H9 (cell line): ENCODE results near the gene UTS2R. TPM values are rescaled to one million over a fixed set of nuclear protein-coding genes. Genes with fewer than 3 reads are reported as not detected.
A peak's percentile ranks its signal among the peaks of the same experiment; 100 is the strongest.

ENCODE experiments used
- DNase-seq: peaks from one replicate; pipeline ENCODE4 v3.0.0-alpha.2; 2017
- H2AFZ ChIP-seq: one replicate; pipeline ENCODE4 v1.6.1; 2013; ENCODE audit warnings: mild to moderate bottlenecking, low read length, control low read depth, moderate library complexity
- H2AK5ac ChIP-seq: 2 replicates; pipeline ENCODE4 v1.6.1; 2013; ENCODE audit warnings: low read length, control low read depth, mixed read lengths; ENCODE audit not compliant: insufficient read length
- H2BK120ac ChIP-seq: one replicate; pipeline ENCODE4 v1.6.1; 2013; ENCODE audit warnings: low read depth, mild to moderate bottlenecking, low read length, control low read depth, inconsistent platforms; ENCODE audit not compliant: poor library complexity, severe bottlenecking
- H2BK12ac ChIP-seq: 2 replicates; pipeline ENCODE4 v1.6.1; 2013; ENCODE audit warnings: low read length, control low read depth, mixed read lengths, low read depth; ENCODE audit not compliant: insufficient read length
- H2BK15ac ChIP-seq: 2 replicates; pipeline ENCODE4 v1.6.1; 2013; ENCODE audit warnings: low read depth, low read length, control low read depth
- H2BK20ac ChIP-seq: one replicate; pipeline ENCODE4 v1.6.1; 2013; ENCODE audit warnings: low read depth, mild to moderate bottlenecking, low read length, control low read depth, inconsistent platforms; ENCODE audit not compliant: poor library complexity, severe bottlenecking
- H2BK5ac ChIP-seq: 2 replicates; pipeline ENCODE4 v1.6.1; 2013; ENCODE audit warnings: low read length, control low read depth, mixed read lengths; ENCODE audit not compliant: insufficient read length
- H3K14ac ChIP-seq: 2 replicates; pipeline ENCODE4 v1.6.1; 2013; ENCODE audit warnings: low read length, control low read depth; ENCODE audit not compliant: insufficient read depth
- H3K18ac ChIP-seq: 2 replicates; pipeline ENCODE4 v1.6.1; 2013; ENCODE audit warnings: low read depth, mild to moderate bottlenecking, mixed read lengths, low read length, control low read depth; ENCODE audit not compliant: insufficient read length
- H3K23ac ChIP-seq: 2 replicates; pipeline ENCODE4 v1.6.1; 2013; ENCODE audit warnings: low read length, control low read depth, mixed read lengths, low read depth; ENCODE audit not compliant: insufficient read length
- H3K23me2 ChIP-seq: 2 replicates; pipeline ENCODE4 v1.6.1; 2013; ENCODE audit warnings: low read depth, mild to moderate bottlenecking, mixed read lengths, low read length, control low read depth; ENCODE audit not compliant: insufficient read length, poor library complexity, severe bottlenecking
- H3K27ac ChIP-seq: 2 replicates; pipeline ENCODE4 v1.5.1; 2013; ENCODE audit warnings: low read length, control low read depth, mixed read lengths, low read depth; ENCODE audit not compliant: insufficient read length
- H3K27me3 ChIP-seq: 2 replicates; pipeline ENCODE4 v1.6.1; 2013; ENCODE audit warnings: low read length, control low read depth, inconsistent platforms; ENCODE audit not compliant: insufficient read depth
- H3K4ac ChIP-seq: 2 replicates; pipeline ENCODE4 v1.6.1; 2013; ENCODE audit warnings: low read depth, mild to moderate bottlenecking, control low read depth, inconsistent platforms, low read length, moderate library complexity
- H3K4me1 ChIP-seq: 2 replicates; pipeline ENCODE4 v1.6.1; 2013; ENCODE audit warnings: low read length, control low read depth, inconsistent platforms; ENCODE audit not compliant: insufficient read depth
- H3K4me2 ChIP-seq: 2 replicates; pipeline ENCODE4 v1.6.1; 2013; ENCODE audit warnings: low read length, control low read depth, mixed read lengths; ENCODE audit not compliant: insufficient read length, insufficient read depth
- H3K56ac ChIP-seq: 2 replicates; pipeline ENCODE4 v1.6.1; 2013; ENCODE audit warnings: low read depth, mild to moderate bottlenecking, mixed read lengths, low read length, control low read depth; ENCODE audit not compliant: insufficient read length
- H3K79me1 ChIP-seq: 2 replicates; pipeline ENCODE4 v1.6.1; 2013; ENCODE audit warnings: low read depth, mild to moderate bottlenecking, moderate library complexity, low read length, control low read depth, inconsistent platforms; ENCODE audit not compliant: insufficient read depth, poor library complexity, severe bottlenecking
- H3K79me2 ChIP-seq: 2 replicates; pipeline ENCODE4 v1.6.1; 2013; ENCODE audit warnings: low read length, control low read depth, inconsistent platforms; ENCODE audit not compliant: insufficient read depth
- H3K9ac ChIP-seq: 2 replicates; pipeline ENCODE4 v1.6.1; 2013; ENCODE audit warnings: low read length, control low read depth, mixed read lengths; ENCODE audit not compliant: insufficient read length; ENCODE audit errors: extremely low read depth
- H3K9me3 ChIP-seq: one replicate; pipeline ENCODE4 v1.6.1; 2013; ENCODE audit warnings: low read depth, low read length, inconsistent platforms; ENCODE audit not compliant: control insufficient read depth
- H3T11ph ChIP-seq: one replicate; pipeline ENCODE4 v1.6.1; 2013; ENCODE audit warnings: mild to moderate bottlenecking, low read length, control low read depth, inconsistent platforms
- H4K20me1 ChIP-seq: one replicate; pipeline ENCODE4 v1.6.1; 2013; ENCODE audit not compliant: control insufficient read depth, insufficient read length, insufficient read depth
- H4K5ac ChIP-seq: 2 replicates; pipeline ENCODE4 v1.6.1; 2013; ENCODE audit warnings: low read depth, mild to moderate bottlenecking, mixed read lengths, low read length, control low read depth; ENCODE audit not compliant: insufficient read length
- H4K8ac ChIP-seq: replicated peaks from 2 replicates; pipeline ENCODE4 v1.6.1; 2013; ENCODE audit warnings: low read length, control low read depth, mixed read lengths, low read depth; ENCODE audit not compliant: insufficient read length
- H4K91ac ChIP-seq: 2 replicates; pipeline ENCODE4 v1.6.1; 2013; ENCODE audit warnings: low read depth, mild to moderate bottlenecking, moderate library complexity, mixed read lengths, low read length, control low read depth; ENCODE audit not compliant: insufficient read length
- H3K27ac Mint-ChIP-seq, 3 experiments: 2 replicates in 2 of 3; 3 replicates in 1 of 3; pipeline ENCODE4 v1.8.0; 2020 to 2021; ENCODE audit warnings: mixed read lengths in 3 of 3, mild to moderate bottlenecking in 1 of 3, moderate library complexity in 1 of 3
- H3K27me3 Mint-ChIP-seq: 2 replicates; pipeline ENCODE4 v1.8.0; 2021; ENCODE audit warnings: low read depth, mild to moderate bottlenecking, moderate library complexity, mixed read lengths
- H3K36me3 Mint-ChIP-seq, 3 experiments: 2 replicates in 2 of 3; 3 replicates in 1 of 3; pipeline ENCODE4 v1.8.0; 2020 to 2021; ENCODE audit warnings: low read depth in 3 of 3, mixed read lengths in 3 of 3; ENCODE audit not compliant: insufficient read depth in 1 of 3
- H3K4me1 Mint-ChIP-seq, 2 experiments: 2 replicates each; pipeline ENCODE4 v1.8.0; 2020; ENCODE audit warnings: mixed read lengths in 2 of 2
- H3K4me3 Mint-ChIP-seq, 2 experiments: 2 replicates in 1 of 2; 3 replicates in 1 of 2; pipeline ENCODE4 v1.8.0; 2020 to 2021; ENCODE audit warnings: mild to moderate bottlenecking in 2 of 2, mixed read lengths in 2 of 2, moderate library complexity in 1 of 2
- H3K9me3 Mint-ChIP-seq, 2 experiments: 2 replicates in 1 of 2; 3 replicates in 1 of 2; pipeline ENCODE4 v1.8.0; 2020; ENCODE audit warnings: mild to moderate bottlenecking in 2 of 2, mixed read lengths in 2 of 2, moderate library complexity in 1 of 2
- CTCF ChIP-seq: fragments of 200-600 bp; sonication (generic); conservative IDR thresholded peaks from 3 replicates; pipeline ENCODE4 v1.8.0; 2021; ENCODE audit warnings: antibody characterized with exemption, mild to moderate bottlenecking
- WGBS: extraction: QIAGEN DNeasy Blood & Tissue Kit; methylation state at CpG from one replicate; pipeline ENCODE4 v1.1.7; 2013; ENCODE audit warnings: missing lambda C conversion rate, low lambda C conversion rate, mixed read lengths; ENCODE audit not compliant: insufficient read length; ENCODE audit errors: extremely low coverage; 5-methylcytosine and 5-hydroxymethylcytosine counted together
- total RNA-seq: library from RNA; stranded (reverse); gene quantifications from 2 replicates; pipeline ENCODE4 v1.2.1, GENCODE V29; 2021

The UTS2R gene
- total RNA-seq, 1 experiment from 2014 or later, result 0.94 TPM

- Histone ChIP-seq H3K79me2 (no peaks in the 10 kb centered on the region), H3K14ac (no peak overlapping the region; the same call in 1 of the 2 replicates), H3K27me3 (no peaks in the 10 kb centered on the region; the same call in 1 of the 2 replicates), H3K27ac (no peak overlapping the region), H2AK5ac (no peak overlapping the region), H3K9ac (no peak overlapping the region), H3K56ac (no peak overlapping the region), H2BK12ac (no peak overlapping the region), H4K91ac (no peak overlapping the region), H3K4me1 (peaks cover 5% of the 10 kb centered on the region; the same call in 1 of the 2 replicates), H2BK20ac (no peak overlapping the region), H2BK120ac (no peak overlapping the region), H3K23ac (no peak overlapping the region), H4K5ac (no peak overlapping the region), H4K8ac (no peak overlapping the region), H3K9me3 (no peaks in the 10 kb centered on the region), H3K4ac (no peak overlapping the region), H3K18ac (no peak overlapping the region), H4K20me1 (no peaks in the 10 kb centered on the region), H2BK15ac (no peak overlapping the region), H3K79me1 (no peaks in the 10 kb centered on the region), H2BK5ac (no peak overlapping the region), H2AFZ (no peak overlapping the region), H3K23me2 (no peaks in the 10 kb centered on the region), H3K4me2 (no peak overlapping the region), H3T11ph (no peak overlapping the region)
- H3K4me3 Mint-ChIP-seq, result 0 out of 5 replicates have a peak overlapping the region, but pooled peaks of 1 of the 2 experiments have one; percentile 35
- no CpG with 5 or more reads among the region's 15 CpGs for WGBS
- peaks cover 46% of the 10 kb centered on the region for H3K27me3 Mint-ChIP-seq
- H3K4me1 Mint-ChIP-seq, result peaks cover 16 to 30% of the 10 kb centered on the region in 2 experiments
- TF ChIP-seq CTCF, result no peak
- no peak overlapping the region for H3K27ac Mint-ChIP-seq
- H3K9me3 Mint-ChIP-seq, result no peaks in the 10 kb centered on the region
- no peak for DNase-seq
- H3K36me3 Mint-ChIP-seq, result no peaks in the 10 kb centered on the region; a peak in 1 of 7 replicates
These were observed 44.3 kb upstream of the UTS2R start for GRCh38 chr17:82327289-82327688.
